Activated CD8-positive, alpha-beta memory T cell treated with anti-CD3 and anti-CD28 coated beads, Interleukin-2, amount 50 U/mL, for 24 hours (primary cell): ENCODE data around the gene PARD3.
"Not testable (repeated sequence)": the region's sequence is repeated elsewhere in the genome, so short reads cannot be mapped to it uniquely, and the experiment has no call there.

Experiments used
- DNase-seq: peaks from one replicate; pipeline ENCODE4 v3.0.0-alpha.2; 2020; ENCODE audit errors: extremely low read depth

The PARD3 gene

DNA sequence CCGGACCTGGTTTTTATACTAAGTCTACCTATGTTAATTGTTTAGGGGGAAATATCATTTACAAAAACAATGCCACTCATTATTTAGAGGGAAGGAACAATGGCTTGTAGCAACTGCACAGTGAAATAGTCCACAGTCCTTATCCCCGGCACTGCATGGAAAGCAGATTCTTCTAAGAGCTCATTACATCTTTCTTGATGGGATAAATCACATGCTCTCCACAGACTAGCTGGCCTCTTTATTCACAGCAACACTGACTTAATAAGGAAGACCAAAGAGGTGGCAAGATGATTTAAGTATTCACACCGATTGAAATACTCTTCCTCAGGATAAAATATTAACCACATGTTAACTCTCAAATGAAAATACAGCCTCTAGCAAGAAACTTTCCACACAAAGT lies 349.4 kb downstream of the PARD3 start:
- no peak for DNase-seq

DNA sequence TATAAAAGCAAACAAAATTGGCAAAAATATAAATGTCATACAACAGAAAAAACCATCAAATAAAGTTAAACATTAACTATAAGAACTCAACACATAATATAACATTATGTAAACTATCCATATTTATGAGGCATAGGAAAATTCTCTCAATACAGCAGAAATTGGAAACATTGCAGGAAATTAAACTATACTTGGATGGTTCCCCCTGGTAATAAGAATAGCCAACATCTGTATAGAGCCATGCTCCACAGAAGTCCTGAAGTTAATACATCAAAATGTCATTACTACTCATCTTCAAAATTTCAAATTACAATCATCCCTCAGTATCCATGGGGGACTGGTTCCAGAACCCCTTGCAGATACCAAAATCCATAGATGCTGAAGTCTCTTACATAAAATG lies 350.5 kb downstream of the PARD3 start:
- DNase-seq: no peak

DNA sequence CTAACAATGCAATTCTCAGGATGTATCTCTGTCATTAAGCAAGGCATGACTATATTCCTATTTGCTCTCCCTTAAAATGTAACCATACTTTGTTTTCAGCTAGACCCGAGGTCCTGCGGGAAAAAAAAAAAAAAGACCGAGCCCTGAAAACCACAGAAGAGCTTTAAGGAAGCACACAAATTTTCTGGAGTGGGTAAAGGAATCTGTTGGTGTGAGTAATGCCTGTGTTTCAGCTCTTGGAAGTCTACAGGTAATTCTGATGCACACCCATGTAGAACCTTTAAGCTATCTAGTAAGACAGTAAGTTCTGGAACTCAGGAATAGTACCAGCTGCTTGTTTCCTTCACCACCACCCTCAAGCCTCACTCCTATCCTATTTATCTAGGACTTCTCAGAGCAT lies 351.1 kb downstream of the PARD3 start:
- DNase-seq: no peak

DNA sequence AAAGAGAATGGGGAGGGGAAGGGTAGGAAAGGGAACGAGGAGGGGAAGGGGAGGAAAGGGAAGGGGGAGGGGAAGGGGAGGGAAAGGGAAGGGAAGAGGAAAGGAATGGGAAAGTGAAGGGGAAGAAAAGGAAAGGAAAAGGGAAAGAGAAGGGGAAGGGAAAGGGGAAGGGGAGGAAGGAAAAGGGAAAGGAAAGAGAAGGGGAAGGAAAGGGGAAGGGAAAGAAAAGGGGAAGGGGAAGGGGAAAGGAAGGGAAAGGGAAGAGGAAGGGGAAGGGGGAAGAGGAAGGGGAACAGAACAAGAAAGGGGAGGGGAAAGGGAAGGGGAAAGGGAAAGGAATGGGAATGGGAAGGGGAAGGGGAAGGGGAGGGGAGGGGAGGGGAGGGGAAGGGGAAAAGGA lies 352.1 kb downstream of the PARD3 start:
- DNase-seq: no peak

DNA sequence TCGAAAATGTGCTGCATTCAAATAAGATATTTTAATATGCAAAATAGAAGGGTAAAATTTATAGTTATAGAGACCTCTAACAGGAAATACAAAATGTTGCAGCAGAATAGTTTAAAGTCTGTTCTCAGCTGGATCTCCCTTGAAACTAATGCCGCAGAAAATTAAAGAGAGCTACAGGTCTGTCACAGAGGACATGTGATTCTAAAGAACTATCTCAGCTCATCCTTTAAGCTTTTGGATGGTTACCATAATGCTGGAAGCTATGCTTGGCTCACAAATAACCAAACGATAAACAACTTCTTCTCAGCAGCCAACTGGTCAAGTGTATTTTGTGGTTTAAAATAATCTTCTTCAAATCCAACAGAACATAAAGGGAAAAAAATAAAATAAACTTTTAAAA lies 353.0 kb downstream of the PARD3 start:
- no peak for DNase-seq

DNA sequence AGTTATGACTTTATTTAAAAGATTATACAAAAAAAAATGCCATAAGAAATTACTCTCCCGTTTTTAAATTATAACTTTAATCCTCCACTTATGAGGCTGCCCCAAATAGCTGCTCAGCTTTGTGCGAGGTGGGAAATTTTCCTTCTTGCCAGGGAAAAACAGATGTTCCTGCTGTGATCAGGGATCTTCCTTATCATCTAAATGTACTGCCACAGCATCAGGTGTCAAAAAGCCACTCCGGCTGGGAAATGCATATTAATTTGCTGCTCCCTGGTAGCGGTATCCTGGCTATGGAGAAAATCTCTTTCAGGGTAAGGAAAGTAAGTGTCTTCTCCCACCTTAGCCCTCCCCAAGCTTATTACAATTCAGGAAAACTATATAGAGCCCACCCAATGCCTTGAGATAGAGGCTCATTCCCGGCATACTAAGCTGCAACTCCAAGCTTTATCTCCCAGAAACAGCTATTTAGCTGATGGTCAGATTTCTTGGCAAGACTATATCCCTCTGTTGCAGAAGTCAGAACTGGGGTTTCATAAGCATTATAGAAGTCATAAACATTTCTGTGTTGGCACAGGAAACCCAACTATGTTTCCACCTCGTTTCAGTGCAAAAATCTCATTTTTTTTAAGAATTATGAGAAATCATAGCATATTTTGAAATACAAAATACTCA lies 360.4 kb downstream of the PARD3 start:
- no peak for DNase-seq

DNA sequence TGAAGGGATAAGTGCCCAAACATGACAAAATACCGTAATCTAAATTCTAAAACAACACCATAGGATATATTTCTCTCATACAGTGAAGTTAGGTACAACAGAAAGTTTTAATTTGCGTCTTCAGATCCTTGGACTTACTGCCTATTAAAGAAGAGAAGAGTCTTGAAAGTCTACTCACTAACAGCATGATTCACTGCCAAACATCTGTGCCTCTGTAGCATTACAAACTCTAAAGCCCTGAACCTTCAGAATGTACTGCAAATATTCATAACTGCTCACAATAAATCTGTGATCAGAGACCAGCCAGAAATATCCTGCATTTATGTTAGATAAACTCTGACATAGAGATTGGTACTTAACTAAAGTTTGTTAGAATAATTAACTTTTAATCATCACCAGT lies 365.3 kb downstream of the PARD3 start:
- DNase-seq: no peak

DNA sequence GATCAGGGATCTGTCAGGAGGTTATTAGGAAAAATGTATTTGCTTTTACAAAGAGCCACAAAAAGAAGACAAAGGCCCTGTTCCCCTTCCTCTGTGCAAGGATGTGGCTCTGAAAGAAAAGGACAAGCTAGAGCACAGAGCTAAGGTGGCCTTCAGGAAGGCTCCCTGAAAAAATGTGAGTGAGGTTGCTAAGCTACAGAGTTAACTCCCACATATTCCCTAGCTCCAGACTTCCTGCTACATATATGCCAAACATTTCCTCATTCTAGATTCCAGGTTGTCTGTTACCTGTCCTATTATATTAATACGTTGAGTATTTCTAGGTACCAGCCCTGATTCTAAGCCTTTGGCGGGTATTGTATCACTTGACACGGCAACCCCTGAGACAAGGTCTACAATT lies 369.0 kb downstream of the PARD3 start:
- no peak for DNase-seq

DNA sequence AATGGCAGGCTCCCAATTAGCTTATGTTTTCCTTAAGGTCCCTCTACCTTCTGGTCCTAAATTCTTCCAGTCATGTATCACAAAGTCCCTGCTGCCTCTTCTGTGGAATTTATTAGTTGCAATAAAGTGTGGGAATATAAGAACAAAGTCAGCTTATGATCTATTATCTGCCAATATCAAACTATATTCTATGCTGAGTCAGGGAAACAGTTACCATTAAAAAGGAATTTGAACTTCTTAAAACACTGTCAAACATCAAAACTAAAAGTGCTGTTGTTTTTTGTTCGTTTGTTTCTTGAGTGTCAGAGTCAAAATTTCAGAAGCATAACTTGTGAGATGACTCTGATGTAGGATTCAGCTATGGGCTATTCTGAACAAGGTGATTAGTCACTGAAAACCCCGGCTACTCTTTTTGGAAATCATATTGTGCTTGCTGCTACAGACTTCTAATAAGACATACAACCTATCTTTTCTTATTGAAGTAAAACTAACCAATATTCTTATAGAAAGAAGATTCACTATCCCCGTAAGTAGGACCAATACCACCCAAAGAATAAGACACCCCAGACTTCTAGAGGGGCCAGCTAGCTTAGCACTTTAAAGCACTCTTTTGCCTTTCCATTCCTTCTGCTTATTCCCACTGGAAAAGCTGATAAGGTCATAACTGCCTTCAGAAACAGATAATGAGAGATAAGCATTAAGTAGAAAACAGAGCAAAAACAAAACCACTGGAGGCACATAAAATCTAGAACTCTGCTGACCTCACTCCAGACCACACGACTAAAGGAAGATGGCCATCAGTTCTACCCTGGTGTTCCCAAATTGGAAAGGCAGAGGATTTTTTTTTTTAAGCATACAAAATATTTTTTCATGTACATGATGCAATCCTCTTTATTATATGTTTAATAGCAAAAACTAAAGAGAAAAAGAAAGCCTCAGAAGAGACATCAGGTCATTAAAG lies 370.6 kb downstream of the PARD3 start:
- DNase-seq: no peak

DNA sequence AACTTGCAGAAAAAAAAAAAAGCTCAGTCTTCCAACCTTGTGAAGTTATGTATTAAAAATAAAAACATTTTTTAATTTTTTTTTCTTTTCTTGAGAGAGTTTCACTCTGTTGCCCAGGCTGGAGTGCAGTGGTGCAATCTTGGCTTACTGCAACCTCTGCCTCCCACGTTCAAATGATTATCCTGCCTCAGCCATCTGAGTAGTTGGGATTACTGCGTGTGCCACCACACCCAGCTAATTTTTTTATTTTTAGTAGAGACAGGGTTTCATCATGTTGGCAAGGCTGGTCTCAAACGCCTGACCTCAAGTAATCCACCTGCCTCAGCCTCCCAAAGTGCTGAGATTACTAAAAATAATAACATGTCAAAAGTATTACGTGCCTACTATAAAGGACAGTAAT lies 375.7 kb downstream of the PARD3 start:
- not testable (repeated sequence) for DNase-seq

DNA sequence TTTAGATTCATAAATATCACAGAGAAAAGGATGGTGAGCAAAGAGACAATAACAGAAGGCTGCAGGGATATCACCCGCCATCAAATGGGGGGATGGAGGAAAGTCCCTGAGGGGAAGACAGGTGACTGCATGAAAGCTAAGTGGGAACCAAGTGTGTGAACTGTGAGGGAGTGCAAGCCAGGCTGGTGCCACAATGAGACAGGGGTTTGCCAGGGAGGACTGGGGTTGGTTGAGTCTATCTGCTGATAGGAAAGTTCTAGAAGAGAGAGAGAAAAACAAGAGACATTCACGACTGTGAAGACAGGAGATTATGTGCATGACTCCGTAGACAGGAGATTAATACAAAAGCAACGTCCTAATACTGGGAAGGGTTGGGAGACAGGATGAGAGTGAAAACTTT lies 376.4 kb downstream of the PARD3 start:
- DNase-seq: no peak

DNA sequence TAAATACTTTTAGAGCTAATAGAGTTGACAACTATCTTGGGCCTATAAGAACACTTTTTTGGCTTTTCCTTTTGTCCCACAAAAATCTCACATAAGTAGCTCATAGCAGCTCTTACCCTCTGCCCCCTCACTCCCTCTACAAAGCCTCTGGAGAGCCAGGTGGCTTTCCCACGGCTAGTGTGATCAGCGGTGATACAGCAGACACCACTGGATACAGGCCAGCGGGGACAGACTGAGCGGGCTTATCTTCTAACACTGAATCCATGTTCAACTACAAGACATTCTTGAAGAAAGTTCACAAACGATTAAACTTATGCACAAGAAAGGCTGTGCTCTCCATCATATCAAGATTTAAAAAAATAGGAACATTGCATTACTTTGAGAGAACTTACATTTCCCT lies 377.2 kb downstream of the PARD3 start:
- DNase-seq: no peak

DNA sequence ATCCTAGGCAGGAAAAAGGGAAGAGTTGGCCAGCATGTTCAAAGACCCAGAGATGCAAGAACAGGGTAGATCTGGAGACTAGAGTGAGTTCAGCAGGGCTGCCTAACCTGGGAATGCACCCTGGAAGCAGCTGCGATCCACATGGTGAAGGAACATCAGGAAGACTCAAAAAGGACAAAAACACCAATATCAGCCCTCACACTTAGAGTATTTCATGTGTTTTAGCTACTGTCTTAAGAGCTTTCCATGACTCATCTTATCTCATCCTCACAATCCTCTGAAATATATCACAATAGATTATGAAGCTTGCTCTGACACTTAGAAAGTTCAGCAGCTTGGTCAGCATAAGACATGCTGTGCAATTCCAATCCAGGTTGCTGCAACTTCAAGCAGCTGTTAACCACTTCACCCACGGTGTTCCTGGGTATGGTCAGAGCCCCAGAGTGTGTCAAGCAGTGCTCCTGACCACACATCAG lies 380.9 kb downstream of the PARD3 start:
- DNase-seq: no peak

DNA sequence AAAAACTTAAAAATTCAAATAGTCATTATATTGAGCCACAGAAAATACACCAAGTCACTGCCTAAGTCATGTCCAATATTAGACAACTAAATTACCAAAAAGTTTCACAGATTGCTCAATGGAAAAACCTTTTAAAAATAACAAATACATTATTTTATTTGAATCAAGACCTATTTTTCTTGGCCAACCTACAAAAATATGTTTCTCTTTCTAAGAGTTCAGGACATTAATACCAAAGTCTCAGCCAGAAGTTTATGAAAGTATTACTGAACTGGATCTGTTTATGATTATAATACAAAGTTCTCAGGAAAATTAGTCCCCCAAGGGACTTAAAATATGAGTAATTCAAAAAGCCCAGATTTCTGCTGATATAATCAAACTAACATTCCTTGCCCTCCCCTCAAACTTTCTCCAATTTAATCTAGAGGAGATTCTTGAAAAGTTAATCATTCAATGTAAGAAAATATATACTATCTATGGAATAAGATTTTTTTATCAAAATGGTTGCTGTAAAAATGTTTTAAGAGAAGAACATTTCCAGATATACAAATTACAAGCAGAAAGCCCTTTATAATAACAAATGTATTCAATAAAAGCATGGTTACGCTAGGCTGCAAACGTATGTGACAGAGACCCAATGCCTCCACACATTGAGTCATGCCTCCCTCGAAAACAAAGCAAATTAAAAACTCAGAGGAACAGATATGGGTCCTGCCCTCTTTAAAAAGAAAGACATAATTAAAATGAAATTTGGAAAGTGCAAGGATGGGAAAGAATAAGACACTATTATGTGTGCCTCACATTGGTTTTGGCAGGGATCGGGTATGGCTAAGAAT lies 381.6 kb downstream of the PARD3 start:
- no peak for DNase-seq

DNA sequence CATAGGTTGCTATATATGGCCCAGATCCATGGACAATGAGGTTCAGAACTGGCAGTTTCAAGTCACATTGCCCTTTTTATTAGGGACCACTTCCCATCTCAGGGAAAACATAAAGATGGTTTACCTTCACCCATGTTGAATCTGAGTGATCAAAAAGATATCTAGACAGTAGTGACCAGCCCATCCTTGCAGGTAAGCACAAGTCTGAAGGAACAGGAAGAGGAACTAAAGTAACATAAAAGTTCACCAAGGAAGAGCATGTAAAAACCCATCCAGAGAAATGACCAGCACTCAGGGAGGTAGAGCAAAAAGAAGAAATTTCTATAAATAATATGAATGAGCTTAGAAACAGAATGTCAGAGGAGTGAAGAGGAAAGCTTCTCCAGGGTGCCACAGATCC lies 382.5 kb downstream of the PARD3 start:
- no peak for DNase-seq

DNA sequence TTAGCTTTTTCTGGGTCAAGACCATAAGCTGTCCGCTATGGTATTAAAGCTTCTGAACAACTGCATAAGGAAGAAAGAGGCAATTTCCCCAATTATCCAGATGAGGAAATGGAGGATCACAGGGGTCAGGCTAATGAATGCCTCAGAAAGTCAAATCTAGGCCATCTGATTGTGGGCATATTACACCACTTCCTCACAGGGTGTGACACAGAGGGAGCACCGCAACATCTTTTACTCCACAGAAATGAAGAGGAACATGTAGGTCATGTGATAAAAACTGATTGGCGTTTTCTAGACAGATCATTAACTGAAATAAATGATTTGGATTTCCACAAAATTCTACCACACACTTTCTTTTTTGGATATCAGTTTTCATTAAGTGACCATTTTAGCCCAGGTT lies 384.4 kb downstream of the PARD3 start:
- DNase-seq: no peak

DNA sequence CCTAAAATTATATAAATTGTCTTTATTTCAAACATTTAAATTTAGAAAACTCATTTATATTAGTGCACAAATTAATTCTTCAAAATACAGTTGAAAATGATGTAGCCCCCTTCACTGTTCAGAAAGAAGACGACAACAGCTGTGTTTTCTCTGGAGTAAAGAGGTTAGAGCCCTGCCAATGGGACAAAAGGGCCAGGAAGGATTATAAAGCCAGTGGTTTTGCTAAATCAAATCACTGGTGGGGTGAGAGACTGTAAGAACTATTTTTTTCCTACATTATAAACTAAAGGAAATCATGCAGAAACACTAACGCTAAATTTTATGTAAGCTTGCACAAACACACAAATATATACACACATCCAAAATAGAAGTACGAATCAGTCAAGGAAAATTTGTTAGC lies 386.6 kb downstream of the PARD3 start:
- DNase-seq: no peak

DNA sequence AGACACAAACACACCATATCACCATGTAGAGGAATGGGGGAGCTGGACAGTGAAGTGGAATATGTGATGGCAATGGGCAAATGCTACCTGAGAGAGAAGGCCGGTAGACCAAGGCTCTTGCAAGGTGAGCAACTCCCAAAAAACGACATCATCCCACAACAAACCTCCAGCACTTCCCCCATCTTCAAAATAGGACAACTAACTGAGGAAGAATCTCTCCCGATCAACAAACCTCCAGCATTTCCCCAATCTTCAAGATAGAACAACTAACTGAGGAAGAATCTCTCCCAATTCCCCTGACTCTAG lies 387.2 kb downstream of the PARD3 start:
- DNase-seq: no peak

DNA sequence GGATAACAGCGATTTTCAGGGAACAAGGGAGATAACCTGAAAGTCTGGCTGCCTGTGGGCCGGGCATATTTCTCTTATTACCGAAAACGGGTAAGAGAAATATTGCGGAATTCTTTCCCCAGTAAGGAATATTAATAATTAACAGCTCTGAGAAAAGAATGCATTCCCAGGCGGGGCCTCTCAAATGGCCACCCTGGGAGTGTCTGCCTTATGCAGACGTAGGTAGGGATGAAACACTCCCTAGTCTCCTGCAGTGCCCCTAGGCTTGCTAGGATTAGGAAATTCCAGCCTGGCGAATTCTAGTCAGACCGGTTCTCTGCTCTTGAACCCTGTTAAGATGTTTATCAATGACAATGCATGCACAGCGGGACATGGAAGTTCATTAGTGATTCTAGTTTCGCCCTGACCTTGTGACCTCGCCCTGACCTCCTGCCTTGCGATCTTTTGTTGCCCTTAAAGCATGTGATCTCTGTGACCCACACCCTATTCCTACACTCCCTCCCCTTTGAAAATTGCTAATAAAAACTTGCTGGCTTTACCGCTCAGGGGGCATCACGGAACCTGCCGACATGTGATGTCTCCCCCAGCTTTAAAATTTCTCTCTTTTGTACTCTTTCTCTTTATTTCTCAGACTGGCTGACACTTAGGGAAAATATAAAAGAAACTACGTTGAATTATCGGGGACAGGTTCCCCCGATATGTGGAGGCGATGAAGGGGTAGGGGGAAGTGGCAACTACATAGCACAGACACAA lies 387.8 kb downstream of the PARD3 start:
- DNase-seq: not testable (repeated sequence)

DNA sequence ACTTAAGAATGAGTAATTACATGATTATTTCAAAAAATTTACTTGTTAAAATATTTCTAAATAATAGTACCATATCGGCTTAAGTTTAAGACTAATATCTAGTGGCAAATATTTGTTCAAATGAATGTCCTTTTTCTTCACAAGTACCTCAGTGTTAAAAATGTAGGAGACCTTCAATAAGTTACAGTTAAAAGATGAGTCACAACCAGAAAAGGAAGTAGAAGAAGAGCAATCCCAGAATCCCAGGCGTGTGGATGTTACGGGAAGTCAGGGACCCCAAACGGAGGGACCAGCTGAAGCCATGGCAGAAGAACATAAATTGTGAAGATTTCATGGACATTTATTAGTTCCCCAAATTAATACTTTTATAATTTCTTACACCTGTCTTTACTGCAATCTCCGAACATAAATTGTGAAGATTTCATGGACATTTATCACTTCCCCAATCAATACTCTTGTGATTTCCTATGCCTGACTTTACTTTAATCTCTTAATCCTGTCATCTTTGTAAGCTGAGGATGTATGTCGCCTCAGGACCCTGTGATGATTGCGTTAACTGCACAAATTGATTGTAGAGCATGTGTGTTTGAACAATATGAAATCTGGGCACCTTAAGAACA lies 388.4 kb downstream of the PARD3 start:
- not testable (repeated sequence) for DNase-seq

DNA sequence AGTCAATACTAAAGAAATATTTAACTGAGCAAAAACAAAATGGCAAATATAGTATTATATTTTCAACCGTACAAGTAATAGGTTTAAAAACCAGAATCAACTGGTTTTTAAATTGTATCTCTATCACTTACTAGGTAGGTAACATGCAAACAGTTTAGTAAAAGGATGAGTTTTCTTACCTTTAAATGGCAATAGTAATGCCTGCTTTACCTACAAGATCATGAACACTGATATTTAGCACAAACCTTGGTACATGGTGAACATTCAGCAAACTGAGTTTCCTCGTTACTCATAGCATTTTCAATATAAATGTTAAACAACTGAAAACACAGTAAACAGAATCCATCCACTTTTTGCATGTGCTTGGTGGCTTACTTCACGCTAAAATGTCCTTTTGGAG lies 389.1 kb downstream of the PARD3 start:
- no peak for DNase-seq
